ENCODE data around the gene SLC39A11.

DNA sequence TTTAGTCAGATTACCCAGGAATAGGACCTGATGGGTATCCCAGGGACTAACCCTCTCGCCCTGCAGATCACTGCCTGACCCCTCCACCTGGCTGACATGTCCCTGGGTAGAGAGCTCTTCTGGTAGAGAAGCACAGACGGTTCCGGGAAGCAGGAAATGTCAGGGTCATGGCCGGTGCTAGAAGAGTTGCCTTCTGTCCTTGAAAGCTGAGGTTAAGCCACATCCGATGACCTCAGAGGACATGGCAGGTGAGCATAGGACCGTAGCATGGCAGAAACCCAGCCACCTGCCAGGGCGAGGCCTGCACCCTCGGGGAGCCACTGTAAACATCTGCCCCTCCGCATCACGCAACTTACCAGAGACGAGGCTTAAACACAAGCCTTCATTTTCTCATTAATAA lies 488.0 kb downstream of the SLC39A11 start:
- no peak for TF ChIP-seq CREB1 (IDR thresholded peaks at IDR 0.05; ENCODE audit: low read depth)
- TF ChIP-seq CEBPB (IDR thresholded peaks at IDR 0.05), result no peak
- no peak for TF ChIP-seq TCF12 (IDR thresholded peaks at IDR 0.05; ENCODE audit: low read depth)
- no peak; the same call in 1 of the 2 replicates for TF ChIP-seq EP300 (IDR thresholded peaks at IDR 0.05; ENCODE audit: borderline replicate concordance)
- TF ChIP-seq EGR1 (IDR thresholded peaks at IDR 0.05), result no peak
- no peak for TF ChIP-seq TAF1 (IDR thresholded peaks at IDR 0.05; ENCODE audit: low read depth)
- TF ChIP-seq NFIC (IDR thresholded peaks at IDR 0.05), result no peak
- TF ChIP-seq, protein P1, sequence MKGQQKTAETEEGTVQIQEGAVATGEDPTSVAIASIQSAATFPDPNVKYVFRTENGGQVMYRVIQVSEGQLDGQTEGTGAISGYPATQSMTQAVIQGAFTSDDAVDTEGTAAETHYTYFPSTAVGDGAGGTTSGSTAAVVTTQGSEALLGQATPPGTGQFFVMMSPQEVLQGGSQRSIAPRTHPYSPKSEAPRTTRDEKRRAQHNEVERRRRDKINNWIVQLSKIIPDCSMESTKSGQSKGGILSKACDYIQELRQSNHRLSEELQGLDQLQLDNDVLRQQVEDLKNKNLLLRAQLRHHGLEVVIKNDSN (IDR thresholded peaks at IDR 0.05), result no peak
- TF ChIP-seq YY1 (IDR thresholded peaks at IDR 0.05; ENCODE audit: low read depth), result no peak
- TF ChIP-seq, protein P2, sequence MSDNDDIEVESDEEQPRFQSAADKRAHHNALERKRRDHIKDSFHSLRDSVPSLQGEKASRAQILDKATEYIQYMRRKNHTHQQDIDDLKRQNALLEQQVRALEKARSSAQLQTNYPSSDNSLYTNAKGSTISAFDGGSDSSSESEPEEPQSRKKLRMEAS (IDR thresholded peaks at IDR 0.05), result 0 out of 2 replicates have a peak, but pooled peaks have one; percentile 34
- TF ChIP-seq RAD21 (IDR thresholded peaks at IDR 0.05; ENCODE audit: low read depth), result no peak
- TF ChIP-seq, protein P3, sequence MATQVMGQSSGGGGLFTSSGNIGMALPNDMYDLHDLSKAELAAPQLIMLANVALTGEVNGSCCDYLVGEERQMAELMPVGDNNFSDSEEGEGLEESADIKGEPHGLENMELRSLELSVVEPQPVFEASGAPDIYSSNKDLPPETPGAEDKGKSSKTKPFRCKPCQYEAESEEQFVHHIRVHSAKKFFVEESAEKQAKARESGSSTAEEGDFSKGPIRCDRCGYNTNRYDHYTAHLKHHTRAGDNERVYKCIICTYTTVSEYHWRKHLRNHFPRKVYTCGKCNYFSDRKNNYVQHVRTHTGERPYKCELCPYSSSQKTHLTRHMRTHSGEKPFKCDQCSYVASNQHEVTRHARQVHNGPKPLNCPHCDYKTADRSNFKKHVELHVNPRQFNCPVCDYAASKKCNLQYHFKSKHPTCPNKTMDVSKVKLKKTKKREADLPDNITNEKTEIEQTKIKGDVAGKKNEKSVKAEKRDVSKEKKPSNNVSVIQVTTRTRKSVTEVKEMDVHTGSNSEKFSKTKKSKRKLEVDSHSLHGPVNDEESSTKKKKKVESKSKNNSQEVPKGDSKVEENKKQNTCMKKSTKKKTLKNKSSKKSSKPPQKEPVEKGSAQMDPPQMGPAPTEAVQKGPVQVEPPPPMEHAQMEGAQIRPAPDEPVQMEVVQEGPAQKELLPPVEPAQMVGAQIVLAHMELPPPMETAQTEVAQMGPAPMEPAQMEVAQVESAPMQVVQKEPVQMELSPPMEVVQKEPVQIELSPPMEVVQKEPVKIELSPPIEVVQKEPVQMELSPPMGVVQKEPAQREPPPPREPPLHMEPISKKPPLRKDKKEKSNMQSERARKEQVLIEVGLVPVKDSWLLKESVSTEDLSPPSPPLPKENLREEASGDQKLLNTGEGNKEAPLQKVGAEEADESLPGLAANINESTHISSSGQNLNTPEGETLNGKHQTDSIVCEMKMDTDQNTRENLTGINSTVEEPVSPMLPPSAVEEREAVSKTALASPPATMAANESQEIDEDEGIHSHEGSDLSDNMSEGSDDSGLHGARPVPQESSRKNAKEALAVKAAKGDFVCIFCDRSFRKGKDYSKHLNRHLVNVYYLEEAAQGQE (IDR thresholded peaks at IDR 0.05; ENCODE audit: low read depth), result no peak
- TF ChIP-seq FOXM1 (IDR thresholded peaks at IDR 0.05; ENCODE audit: borderline replicate concordance, low read depth), result no peak
